OCI-LY7 (cell line): ENCODE data around the gene TOR3A. TPM values are rescaled to one million over a fixed set of nuclear protein-coding genes. Genes with fewer than 3 reads are reported as not detected.

ENCODE experiments used
- BruUV-seq: library from RNA; stranded (reverse); fragments of 400-500 nt; replicated peaks from 2 replicates; lab custom pipeline; 2021; lab: Mats Ljungman, UMichigan
- CTCF ChIA-PET: fragments of 300-600 bp; sonication (Branson Sonifier 250); formaldehyde crosslinking; loops from one replicate; lab custom pipeline; 2022; ENCODE audit warnings: antibody characterized with exemption; ENCODE audit not compliant: unreplicated experiment; lab: Charles Lee
- POLR2A ChIA-PET: fragments of 300-600 bp; sonication (Branson Sonifier 250); formaldehyde crosslinking; loops from one replicate; lab custom pipeline; 2022; ENCODE audit warnings: antibody characterized with exemption; lab: Charles Lee
- DNase-seq: peaks from one replicate; pipeline ENCODE4 v3.0.0-alpha.2; 2015; ENCODE audit warnings: low spot score
- H2AFZ ChIP-seq: fragments of 200-600 bp; sonication (generic), shearing (Covaris generic); 2 replicates; pipeline ENCODE4 v1.6.1; 2014; ENCODE audit warnings: mild to moderate bottlenecking, antibody characterized with exemption, low read length, moderate library complexity
- H3K27ac ChIP-seq: fragments of 200-600 bp; sonication (generic); 2 replicates; pipeline ENCODE4 v1.5.1; 2014; ENCODE audit warnings: mixed run types, low read depth, mild to moderate bottlenecking, moderate library complexity, low read length, inconsistent platforms; ENCODE audit not compliant: poor library complexity, severe bottlenecking
- H3K36me3 ChIP-seq: fragments of 200-600 bp; sonication (generic); 2 replicates; pipeline ENCODE4 v1.6.1; 2014; ENCODE audit warnings: mild to moderate bottlenecking, antibody characterized with exemption, low read length, moderate library complexity, mixed read lengths; ENCODE audit not compliant: insufficient read depth
- H3K4me1 ChIP-seq: fragments of 200-600 bp; sonication (generic); 2 replicates; pipeline ENCODE4 v1.5.1; 2014; ENCODE audit warnings: mild to moderate bottlenecking, low read length; ENCODE audit not compliant: insufficient read depth, poor library complexity, severe bottlenecking
- H3K4me2 ChIP-seq: fragments of 200-600 bp; sonication (generic); 2 replicates; pipeline ENCODE4 v1.6.1; 2014; ENCODE audit warnings: mild to moderate bottlenecking, low read length
- H3K4me3 ChIP-seq: fragments of 200-600 bp; sonication (generic); 2 replicates; pipeline ENCODE4 v1.5.1; 2014; ENCODE audit warnings: mild to moderate bottlenecking, low read depth, low read length; ENCODE audit not compliant: poor library complexity, severe bottlenecking
- H3K79me2 ChIP-seq: fragments of 200-600 bp; sonication (generic); 2 replicates; pipeline ENCODE4 v1.6.1; 2016; ENCODE audit warnings: low read depth, mild to moderate bottlenecking, low read length, moderate library complexity, mixed read lengths; ENCODE audit not compliant: insufficient read depth
- H3K9me2 ChIP-seq: fragments of 200-600 bp; sonication (generic); 2 replicates; pipeline ENCODE4 v1.6.1; 2016; ENCODE audit warnings: mild to moderate bottlenecking, low read length, mixed read lengths; ENCODE audit not compliant: insufficient read depth
- H3K9me3 ChIP-seq: fragments of 200-600 bp; sonication (generic); 2 replicates; pipeline ENCODE4 v1.6.1; 2014; ENCODE audit warnings: mild to moderate bottlenecking, mixed run types, low read length, mixed read lengths
- H4K20me1 ChIP-seq: fragments of 200-600 bp; sonication (generic); 2 replicates; pipeline ENCODE4 v1.6.1; 2014; ENCODE audit warnings: mild to moderate bottlenecking, antibody characterized with exemption, low read length, moderate library complexity, mixed read lengths; ENCODE audit not compliant: insufficient read depth
- EZH2phosphoT487 ChIP-seq: fragments of 200-600 bp; sonication (generic); IDR thresholded peaks from 2 replicates; pipeline ENCODE4 v1.6.1; 2018; ENCODE audit warnings: low read depth, borderline replicate concordance, mild to moderate bottlenecking, mixed run types, antibody characterized with exemption, low read length, moderate library complexity, mixed read lengths
- intact Hi-C: fragments of 100-400 bp; cut with micrococcal nuclease; formaldehyde crosslinking; loops from one replicate; pipeline ENCODE4 v1.10.0; 2022; ENCODE audit not compliant: unreplicated experiment
- total RNA-seq, 2 experiments: library from RNA; depleted of rRNA in 1 of 2; stranded (reverse); fragments of >200 nt in 1 of 2; shearing (Covaris generic) in 1 of 2; gene quantifications; 2 replicates each; pipeline ENCODE4 v1.2.3, GENCODE V29; 2014 to 2022
- TF ChIP-seq, protein P1 (sequence below): fragments of 200-600 bp; sonication (generic); conservative IDR thresholded peaks from 2 replicates; pipeline ENCODE4 v1.5.1; 2014; ENCODE audit warnings: mild to moderate bottlenecking, antibody characterized with exemption, low read length, moderate library complexity, mixed read lengths

TOR3A gene
- total RNA-seq, 2 experiments from 2014 or later = 49.0 to 66.7 TPM

DNA sequence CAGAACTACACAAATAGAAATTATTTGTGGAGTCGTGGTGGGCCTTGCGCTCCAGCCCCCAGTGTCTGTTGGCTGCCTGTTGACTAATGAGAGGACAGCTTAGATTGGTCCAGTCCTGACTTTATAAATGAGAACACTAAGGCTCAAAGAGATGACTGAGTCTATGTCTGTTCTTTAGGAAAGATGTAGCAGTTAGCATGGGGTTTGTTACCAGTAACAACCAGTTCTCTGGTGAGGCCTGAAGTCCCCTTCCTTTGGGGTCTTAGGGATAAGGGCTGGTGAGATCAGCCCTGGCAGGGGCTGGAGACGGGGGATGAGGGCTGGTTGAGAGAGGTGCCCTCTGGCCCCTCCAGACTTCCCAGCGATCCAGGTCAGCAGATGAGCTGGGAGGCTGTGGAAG is 9.1 kb downstream of the TOR3A start:
- H3K9me3 ChIP-seq = no peaks in the 10 kb centered on the region
- intact Hi-C loops = no loop called here
- H4K20me1 ChIP-seq = no peaks in the 10 kb centered on the region
- peaks cover 31% of the 10 kb centered on the region for H3K4me1 ChIP-seq
- H3K27ac ChIP-seq = no peak overlapping the region
- TF ChIP-seq, protein P1, sequence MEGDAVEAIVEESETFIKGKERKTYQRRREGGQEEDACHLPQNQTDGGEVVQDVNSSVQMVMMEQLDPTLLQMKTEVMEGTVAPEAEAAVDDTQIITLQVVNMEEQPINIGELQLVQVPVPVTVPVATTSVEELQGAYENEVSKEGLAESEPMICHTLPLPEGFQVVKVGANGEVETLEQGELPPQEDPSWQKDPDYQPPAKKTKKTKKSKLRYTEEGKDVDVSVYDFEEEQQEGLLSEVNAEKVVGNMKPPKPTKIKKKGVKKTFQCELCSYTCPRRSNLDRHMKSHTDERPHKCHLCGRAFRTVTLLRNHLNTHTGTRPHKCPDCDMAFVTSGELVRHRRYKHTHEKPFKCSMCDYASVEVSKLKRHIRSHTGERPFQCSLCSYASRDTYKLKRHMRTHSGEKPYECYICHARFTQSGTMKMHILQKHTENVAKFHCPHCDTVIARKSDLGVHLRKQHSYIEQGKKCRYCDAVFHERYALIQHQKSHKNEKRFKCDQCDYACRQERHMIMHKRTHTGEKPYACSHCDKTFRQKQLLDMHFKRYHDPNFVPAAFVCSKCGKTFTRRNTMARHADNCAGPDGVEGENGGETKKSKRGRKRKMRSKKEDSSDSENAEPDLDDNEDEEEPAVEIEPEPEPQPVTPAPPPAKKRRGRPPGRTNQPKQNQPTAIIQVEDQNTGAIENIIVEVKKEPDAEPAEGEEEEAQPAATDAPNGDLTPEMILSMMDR = no peak
- no peak for TF ChIP-seq EZH2phosphoT487
- DNase-seq = no peak
- no peak overlapping the region for H2AFZ ChIP-seq
- no peak overlapping the region for H3K4me2 ChIP-seq
- BruUV-seq = no TSS peak
- peaks cover 95% of the 10 kb centered on the region for H3K36me3 ChIP-seq
- H3K79me2 ChIP-seq = 0 out of 2 replicates have a peak, but pooled peaks cover 2% of the 10 kb centered on the region
- no peaks in the 10 kb centered on the region for H3K9me2 ChIP-seq
- H3K4me3 ChIP-seq = no peak overlapping the region
- CTCF ChIA-PET = no interaction called here
- POLR2A ChIA-PET = no interaction called here

DNA sequence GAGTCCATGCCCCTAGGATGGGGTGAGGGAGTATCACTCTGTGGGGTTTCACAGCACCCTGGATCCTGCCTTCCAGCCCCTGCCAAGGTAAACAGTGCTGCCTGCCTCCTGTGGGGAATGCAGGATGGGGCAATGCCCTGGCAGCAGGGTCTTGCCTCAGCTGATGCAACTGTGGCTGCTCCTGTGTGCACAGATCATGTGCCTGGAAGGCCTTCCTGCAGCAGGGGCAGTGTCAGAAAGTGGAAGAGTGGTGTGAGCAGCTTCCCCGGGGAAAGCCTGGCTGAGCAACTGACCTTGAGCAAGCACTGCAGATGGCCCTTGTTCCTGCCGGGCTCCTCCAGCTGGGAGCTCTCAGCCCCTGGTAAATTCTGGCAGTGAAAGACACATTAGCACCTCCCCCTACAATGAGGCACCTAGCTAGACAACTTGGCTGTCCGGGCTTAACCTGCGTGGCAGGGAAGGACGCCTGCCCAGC is 9.9 kb downstream of the TOR3A start:
- Histone ChIP-seq H3K4me2 (no peak overlapping the region), H3K4me3 (no peak overlapping the region), H4K20me1 (no peaks in the 10 kb centered on the region), H3K9me2 (no peaks in the 10 kb centered on the region), H2AFZ (no peak overlapping the region), H3K79me2 (no peaks in the 10 kb centered on the region), H3K27ac (no peak overlapping the region), H3K4me1 (peaks cover 28% of the 10 kb centered on the region), H3K36me3 (peaks cover 96% of the 10 kb centered on the region), H3K9me3 (no peaks in the 10 kb centered on the region)
- no TSS peak for BruUV-seq
- CTCF ChIA-PET = no interaction called here
- TF ChIP-seq, protein P1 = no peak
- TF ChIP-seq EZH2phosphoT487 = no peak
- no peak for DNase-seq
- intact Hi-C loops = no loop called here
- POLR2A ChIA-PET = no interaction called here

DNA sequence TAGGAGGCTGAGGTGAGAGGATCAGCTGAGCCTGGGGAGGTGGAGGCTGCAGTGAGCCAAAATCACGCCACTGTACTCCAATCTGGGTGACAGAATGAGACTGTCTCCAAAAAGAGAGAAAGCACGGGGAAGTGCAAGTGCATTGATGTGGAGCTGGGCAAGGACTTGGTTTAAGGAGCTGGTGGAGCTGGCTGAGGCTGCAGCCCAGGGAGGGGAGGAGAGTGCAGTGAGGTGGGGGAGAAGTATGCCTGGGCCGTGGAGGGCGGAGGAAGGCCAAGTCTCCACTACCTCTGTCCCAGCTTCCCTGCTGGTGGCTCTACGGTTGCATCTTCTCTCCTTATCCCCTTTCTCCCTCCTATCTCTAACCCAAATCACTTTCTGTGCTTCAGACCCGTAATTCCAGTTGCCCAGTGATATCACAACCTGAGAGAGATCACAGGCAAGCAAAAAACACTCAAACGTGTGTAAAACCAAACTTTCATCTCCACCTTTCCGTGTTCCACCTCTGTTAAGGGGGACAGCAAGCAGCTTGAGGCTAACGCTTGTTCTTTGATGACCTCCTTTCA is 11.1 kb downstream of the TOR3A start:
- TF ChIP-seq, protein P1 = no peak
- no peak for TF ChIP-seq EZH2phosphoT487
- ChIA-PET POLR2A (interaction anchor here (0.6 to 0.7 kb wide), 3 partner anchors 118 to 358 kb away, joined by 3 to 4 read pairs (median 3); no protein-coding TSS in a partner anchor), CTCF (no interaction called here)
- H3K79me2 ChIP-seq = no peaks in the 10 kb centered on the region
- H3K9me2 ChIP-seq = no peaks in the 10 kb centered on the region
- H3K4me1 ChIP-seq = peaks cover 16% of the 10 kb centered on the region
- no peak overlapping the region for H3K4me3 ChIP-seq
- no peak overlapping the region for H3K27ac ChIP-seq
- no peak for DNase-seq
- no peaks in the 10 kb centered on the region for H3K9me3 ChIP-seq
- H4K20me1 ChIP-seq = no peaks in the 10 kb centered on the region
- peaks cover 96% of the 10 kb centered on the region for H3K36me3 ChIP-seq
- no TSS peak for BruUV-seq
- H3K4me2 ChIP-seq = no peak overlapping the region
- intact Hi-C loops = no loop called here
- H2AFZ ChIP-seq = no peak overlapping the region
